GM23248 (cell line): ENCODE results near the gene PHOSPHO2.

Source experiments
- EZH2 ChIP-seq: fragments of 200-600 bp; sonication (generic); IDR thresholded peaks from 2 replicates; pipeline ENCODE4 v1.6.1; 2018; ENCODE audit warnings: antibody characterized with exemption, mild to moderate bottlenecking; ENCODE audit not compliant: insufficient read depth, poor library complexity, severe bottlenecking
- EZH2phosphoT487 ChIP-seq: fragments of 200-600 bp; sonication (generic); IDR thresholded peaks from 2 replicates; pipeline ENCODE4 v1.6.1; 2018; ENCODE audit warnings: antibody characterized with exemption, moderate library complexity, mild to moderate bottlenecking, low read depth; ENCODE audit not compliant: insufficient read depth

GRCh38 chr2:169721016-169721415, 26.7 kb downstream of the PHOSPHO2 start:
- TF ChIP-seq EZH2 (no peak), EZH2phosphoT487 (no peak)
